NK-92 (cell line): ENCODE measurements around the gene CNST.
"Not testable (repeated sequence)": the region's sequence is repeated elsewhere in the genome, so short reads cannot be mapped to it uniquely, and the experiment has no call there.

Experiments used
- DNase-seq: peaks from one replicate; lab custom pipeline; 2025; ENCODE audit not compliant: unreplicated experiment; lab: John Stamatoyannopoulos, UW

CNST gene

DNA sequence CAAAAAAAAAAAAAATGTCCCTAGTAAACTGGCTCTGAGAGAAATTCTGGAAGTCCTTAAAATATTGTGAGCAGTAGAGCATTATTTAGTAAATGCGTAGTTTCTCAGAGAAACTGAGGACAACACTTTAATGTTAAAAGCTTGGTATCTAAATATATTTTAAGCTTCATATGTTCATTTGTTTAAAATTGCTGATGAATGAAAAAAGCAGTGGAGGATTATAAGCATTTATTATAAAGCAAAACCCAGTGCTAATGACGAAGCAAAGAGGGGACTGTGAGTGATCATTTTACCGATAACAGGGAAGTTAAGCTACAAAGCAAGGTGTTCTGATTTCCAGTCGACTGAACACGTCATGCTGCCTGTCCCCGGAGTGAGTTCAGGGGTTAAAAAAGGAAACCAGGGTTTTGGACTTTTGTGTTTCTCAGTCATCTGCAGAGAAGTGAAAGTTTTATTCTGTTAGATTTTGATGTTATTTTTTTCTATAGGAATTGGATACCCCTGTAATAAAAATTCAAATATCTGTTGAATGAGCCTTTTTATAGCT is 93.4 kb downstream of the CNST start:
- DNase-seq = no peak

DNA sequence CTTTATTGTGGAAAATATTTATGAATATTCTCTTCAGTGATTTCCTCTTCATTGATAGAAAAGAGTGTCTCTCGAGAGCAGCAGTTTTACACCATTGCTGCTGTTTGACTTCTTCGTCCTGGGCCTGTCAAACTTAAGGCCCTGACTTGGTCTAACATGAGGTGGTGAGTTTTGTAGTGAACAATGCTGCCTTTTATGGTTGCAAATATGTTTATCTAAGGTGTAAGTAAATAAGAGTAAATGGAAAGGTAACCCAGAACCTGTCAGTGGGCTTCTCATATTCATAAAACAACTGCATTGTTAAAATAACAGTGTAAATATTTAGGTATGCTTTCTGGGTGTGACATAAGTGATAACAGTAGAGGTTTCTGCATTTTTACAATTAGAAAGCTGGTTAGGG is 95.2 kb downstream of the CNST start:
- DNase-seq = no peak

DNA sequence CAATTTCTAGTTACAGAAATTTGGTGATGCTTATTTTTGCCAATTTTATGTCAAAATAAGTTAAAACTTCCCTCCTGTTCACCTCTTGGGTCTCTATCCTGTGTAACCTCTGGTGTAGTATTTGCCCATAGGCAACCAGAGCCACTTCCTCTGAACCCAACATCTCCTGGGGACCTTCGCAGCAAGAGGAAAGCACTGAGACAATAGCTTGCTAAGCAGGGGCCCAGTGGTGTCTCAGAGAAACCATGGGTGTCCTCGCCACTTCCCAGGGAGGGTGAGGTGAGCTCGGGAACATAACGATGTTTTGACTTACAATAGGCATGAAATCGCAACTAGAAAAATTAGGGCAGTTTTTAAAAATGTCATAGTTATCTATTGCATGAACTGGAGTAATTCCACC is 101.5 kb downstream of the CNST start:
- DNase-seq = no peak

DNA sequence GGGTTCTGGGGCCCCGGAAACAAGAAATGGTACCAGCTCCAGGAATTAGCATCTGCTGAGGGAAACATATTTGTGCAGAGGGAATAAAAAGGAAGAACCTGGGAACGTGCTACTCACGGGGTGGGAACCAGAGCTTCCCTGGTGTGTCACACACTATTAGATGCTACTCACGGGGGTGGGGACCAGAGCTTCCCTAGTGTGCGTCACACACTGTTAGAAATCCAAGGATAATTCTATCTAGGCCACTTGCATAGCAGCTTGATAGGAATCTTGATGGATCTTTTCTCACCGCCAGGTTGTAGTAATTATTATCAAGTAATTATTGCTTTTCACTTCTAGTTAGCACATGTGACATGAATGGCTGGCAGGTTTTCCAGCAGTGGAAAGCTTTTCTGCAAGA is 103.4 kb downstream of the CNST start:
- no peak for DNase-seq

DNA sequence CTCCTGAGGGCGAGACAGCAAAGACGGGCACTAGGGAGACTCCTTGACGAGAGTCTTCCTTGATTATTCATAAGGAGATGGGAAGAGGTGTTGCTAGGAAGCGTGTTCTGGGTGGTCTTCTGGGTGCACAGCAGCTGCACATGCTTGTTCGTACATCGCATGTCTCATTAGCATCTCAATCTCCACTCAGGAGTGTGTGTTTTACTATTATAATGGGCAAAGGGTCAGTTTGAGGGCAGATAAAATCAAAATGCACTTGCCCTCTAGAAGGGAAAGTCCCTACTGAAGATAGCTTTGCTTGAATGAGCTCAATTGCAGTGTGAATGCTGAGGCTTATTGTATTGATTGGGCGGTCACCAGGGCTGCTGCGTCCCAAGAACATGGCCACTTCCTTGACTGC is 107.8 kb downstream of the CNST start:
- DNase-seq = no peak

DNA sequence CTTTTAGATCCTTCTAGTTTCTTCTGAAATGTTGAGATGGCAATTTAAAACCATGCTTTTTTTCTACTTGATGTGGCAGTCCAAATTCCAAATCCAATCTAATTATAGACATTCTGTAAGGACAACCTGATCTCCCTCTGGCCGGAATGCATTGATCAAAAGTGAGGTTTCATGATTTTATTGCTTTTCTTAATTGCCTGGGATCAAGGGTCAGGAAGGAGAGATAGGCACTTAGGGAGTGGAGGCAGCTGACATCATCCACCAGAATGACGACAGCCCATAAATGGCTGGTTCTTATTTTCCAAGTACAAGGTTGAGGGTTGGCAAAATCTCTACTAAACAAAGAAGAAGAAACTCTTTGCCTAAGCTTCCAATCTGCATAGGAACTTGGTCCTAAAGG is 111.6 kb downstream of the CNST start:
- no peak for DNase-seq

DNA sequence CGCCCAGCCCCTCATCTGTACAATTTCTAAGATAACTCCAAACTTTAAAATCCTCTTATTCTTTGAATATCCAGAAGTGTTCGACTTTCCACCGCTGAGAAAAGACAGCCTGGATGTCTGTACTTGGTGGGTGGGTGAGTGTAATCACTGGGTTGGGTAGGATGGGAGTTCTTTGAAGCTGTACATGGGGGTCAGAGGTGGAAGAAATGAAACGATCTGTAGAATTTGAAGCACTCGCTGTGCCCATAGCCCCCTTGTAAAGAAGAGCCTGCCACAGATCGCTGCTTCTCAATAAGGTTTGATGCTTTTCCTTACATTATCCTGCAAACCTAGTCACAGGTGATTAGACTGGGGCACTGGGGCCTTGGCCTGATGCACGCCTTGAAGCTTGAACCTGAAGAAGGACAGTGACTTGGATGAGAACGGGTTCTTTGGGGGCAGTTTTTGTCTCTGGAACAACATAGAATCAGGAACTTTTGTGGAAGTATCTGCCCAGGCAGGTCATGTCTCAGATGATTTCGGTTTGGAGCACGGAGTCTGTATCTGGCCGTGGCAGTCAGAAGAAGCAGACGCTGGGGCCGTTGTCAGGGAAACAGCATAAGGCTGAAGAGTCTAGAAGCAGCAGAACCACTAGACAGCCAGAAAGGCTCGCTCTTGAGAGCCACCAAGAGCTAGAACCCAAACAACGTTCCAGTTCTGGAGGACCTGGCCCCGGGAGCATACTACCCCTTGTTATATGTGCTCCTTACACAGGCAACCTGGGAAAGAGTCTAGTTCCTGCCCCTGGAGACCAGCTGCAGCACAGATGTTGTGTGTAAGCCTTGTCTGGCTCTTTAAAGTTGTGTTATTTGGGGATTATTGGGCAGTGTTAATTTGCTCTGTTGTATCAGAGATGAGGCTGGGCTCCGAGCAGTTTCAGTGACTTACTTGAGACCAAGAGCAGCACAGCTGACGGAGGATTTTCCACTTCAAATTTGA is 112.8 kb downstream of the CNST start:
- no peak for DNase-seq

DNA sequence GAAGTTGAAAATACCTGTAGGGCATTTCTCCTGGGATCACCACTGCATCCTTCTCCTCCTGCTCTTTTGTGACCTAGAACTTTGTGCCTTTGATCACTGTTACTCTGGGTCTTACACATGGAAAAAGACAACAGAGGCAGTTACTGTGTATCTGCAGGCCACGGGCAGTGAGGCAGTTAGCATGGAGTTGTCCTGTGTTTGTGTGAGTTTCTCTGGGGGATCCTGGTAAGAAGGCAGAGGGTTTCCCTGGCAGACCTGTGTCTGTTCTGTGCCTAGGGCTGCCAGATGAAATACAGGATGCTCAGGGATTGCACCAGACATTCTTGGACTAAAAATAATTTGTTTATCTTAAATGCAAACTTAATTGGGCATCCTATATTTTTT is 113.5 kb downstream of the CNST start:
- DNase-seq = no peak

DNA sequence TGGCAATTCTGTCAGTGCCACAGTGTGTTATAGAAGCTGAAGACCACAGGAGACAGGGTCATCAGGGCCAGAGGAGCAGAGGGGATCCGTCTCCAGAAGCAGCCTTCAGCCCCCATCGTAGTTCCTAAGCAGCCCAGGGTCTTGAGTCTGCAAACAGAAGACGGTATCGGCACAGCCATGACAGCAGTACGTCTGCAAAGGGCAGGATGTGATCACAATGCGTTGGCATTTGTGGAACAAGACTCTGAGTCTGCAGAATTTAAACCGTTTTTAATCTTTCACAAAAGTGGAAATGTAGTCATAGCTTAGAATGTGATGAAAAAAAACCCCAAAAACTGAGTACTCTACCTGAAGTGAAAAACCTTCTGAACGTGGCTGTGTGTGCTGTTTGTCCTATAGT is 113.9 kb downstream of the CNST start:
- DNase-seq = no peak

DNA sequence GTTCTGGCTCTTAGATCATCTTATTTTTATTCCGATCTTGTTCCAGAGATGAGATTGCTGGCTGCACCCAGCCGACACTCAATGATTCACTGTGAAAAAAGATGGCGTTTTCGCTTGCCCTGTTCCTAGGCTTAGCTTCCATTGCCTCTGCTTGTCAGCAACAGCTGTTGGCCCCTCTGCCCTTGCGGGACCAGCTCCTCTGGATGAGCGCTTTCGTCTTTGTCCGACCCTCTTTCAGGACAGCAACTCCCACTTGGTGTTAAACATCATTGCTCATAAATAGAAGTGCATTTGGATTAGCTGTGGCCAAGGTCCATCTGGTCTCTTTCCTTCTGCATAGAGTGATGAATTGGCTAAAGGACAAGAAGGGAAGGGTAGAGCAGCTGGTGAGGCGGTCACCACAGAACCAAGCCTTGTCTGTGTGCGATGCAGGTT is 114.5 kb downstream of the CNST start:
- DNase-seq = no peak

DNA sequence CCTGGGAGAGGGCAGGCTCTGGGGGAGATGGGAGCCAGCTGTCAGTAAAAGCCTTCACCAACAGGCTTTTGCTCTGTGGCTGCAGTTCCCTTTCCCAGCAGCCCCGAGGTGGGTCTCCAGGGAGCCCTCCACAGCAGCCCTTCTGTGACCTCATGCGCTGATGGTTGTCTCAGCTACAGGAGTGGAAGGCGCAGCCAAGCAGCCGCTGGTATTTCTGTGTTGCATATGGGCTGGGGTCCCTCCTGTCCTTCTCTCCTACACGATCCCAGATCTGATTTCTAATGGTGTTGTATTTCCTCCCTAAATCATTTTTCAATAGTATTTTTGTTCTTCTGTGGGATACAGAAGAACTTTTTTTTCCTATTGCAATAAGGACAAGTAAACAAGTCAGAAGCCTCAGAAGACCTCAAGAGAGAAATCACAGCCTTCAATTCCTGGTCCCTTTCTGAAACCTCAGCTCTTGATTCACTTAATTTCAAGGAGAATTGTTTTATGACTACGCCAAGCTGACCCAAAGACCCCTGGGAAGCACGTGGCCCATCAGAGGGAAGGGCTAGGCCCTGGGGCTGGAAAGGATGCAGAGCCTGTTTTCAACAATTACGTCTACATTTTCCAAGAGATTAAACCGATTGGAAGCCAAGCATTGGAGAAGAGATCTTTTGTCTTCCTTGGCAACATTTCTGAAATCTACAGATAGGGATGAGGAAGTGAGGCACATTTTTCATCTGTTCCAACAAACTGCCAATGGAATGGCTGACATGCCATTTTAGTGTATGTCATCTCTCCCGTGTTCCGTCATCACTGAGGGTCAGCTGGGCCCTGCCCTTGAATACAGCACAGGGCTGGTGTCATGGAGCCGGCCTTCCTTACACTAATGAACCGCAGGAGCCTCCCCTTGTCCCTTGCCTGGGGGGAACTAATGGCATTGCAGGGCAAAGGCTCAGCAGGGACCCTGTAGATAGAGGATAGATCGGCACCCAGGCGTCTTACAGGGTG is 115.9 kb downstream of the CNST start:
- no peak for DNase-seq

DNA sequence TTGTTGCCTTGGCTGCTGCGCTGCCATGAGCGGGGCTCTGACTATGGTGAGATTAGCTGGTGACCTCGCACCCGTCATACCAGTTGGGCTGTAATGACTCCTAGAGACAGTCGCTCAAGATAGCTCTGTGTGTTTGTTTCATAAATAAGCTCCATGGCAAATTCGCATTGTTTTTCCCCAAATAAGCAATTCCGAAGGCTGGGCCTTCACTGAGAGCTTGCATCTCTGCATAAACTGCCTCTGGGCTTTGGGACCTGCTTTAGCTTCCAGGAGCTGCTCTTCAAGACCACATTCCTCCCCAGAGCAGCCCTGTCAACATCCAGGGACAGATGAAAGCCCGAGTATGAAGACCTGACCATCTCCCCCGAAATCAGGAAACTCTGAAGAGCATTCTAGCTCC is 117.3 kb downstream of the CNST start:
- DNase-seq = no peak

DNA sequence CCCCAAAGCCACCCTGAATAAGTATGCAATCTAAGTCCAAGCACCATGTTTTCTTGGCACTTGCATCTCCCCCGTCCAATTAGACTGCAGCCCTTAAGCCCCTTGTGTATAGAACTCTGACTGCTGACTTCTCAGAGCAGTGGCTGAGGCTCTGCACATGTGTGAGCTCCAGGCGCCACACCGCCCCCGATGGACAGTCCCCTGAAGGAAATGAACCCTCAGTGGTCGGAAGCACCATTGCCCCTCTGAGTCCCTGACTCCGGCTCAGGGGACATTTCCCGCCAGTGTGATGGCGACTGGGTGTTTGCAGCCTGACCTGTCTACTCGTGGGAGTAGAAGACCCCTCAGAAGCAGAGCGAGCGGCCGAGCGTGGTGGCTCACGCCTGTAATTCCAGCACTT is 120.7 kb downstream of the CNST start:
- DNase-seq = no peak

DNA sequence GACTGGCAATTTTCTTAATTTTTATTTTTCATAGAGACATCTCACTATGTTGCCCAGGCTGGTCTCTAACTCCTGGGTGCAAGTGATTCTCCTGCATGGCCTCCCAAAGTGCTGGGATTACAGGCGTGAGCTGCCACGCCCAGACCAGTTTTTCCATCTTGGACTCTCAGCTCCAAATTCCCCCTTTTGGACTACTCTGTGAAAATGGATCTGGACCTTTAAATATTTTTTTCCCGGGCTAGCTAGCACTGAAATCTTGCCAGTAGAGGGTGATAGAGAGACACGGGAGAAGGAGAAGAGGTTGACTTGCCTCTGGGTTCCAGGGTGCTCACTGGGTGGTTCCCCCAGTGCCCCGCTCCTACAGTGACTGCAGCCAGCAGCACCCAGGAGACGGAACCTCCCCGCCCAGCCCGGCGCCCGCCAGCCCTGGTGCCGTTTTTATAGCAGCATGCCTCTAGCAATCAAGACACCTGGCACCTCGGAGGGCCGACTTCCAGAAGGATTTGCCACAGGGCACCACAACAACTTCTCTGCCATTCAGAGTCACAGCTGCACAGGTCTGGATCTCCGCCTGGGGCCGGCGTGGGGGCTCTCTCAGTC is 123.3 kb downstream of the CNST start:
- no peak for DNase-seq

DNA sequence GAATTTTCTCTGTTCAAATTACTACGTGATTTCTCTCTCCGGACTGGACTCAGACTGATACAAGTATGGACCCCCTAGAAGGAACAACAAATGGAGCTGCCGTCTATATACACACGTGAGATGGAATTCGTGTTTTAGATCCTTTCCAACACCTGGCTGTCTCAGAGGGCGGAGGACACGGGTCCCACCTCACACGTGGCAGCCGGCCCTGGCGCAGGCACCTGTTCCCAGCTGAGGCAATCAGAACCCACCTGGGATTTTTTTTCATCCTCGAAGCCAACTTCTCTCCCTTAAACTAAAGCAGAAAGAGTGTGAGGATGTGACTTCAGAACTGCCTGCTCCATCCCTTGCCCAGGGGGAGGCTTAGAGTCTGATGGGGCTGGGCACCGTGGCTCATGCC is 123.8 kb downstream of the CNST start:
- DNase-seq = no peak

DNA sequence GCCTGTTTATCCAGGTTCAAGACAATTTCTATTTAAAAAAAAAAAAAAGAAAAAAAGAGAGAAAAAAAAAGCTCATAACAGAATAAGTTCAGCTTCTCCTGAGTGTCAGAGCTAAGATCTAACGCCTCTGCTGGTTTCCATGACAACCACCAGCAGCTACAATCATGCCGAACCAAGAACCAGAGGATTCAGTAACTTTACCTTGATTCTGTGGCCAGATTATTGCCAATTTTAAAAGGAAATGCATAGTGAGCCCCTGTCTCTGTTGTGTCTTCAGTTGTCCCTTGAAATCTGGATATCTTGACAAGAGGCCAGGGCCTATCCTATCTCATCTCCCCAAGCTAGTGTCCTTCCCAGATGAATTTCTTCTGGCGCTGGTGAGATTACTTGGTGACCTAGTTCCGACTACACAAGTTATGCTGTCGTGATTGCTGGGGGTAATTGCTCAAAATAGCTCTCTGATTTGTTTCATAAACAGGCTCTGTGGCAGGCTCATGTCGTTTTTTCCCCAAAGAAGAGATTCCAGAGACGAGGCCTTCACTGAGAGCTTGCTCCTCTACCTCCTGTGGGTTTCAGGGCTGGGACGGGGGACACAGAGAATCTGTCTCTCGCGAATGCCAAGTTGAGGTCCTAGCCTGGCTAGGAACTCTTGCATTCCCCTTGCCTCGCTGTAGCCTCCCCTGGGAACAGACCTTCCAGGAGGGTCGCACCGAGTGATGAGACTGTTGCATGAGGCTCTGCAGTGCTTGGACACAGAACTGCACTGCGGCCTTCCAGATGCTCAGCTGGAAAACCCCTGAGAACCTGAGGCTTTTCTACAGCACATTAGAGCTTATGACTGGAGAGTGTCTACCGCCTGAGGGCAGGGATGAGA is 125.6 kb downstream of the CNST start:
- no peak for DNase-seq

DNA sequence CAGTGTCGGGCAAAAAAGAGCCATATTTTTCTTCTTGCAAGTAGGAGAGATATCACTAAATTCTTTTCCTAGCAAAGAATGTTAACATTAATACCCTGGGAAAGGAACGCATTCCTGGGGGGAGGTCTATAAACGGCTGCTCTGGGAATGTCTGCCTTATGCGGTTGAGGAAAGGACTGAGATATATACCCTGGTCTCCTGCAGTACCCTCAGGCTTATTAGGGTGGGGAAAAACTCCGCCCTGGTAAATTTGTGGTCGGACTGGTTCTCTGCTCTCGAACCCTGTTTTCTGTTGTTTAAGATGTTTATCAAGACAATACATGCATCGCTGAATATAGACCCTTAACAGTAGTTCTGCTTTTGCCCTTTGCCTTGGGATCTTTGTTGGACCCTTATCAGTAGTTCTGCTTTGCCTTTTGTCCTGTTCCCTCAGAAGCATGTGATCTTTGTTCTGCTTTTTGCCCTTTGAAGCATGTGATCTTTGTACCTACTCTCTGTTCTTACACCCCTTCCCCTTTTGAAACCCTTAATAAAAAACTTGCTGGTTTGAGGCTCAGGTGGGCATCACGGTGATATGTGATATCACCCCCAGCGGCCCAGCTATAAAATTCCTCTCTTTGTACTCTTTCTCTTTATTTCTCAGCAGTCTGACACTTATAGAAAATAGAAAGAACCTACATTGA is 128.1 kb downstream of the CNST start:
- DNase-seq = not testable (repeated sequence)

DNA sequence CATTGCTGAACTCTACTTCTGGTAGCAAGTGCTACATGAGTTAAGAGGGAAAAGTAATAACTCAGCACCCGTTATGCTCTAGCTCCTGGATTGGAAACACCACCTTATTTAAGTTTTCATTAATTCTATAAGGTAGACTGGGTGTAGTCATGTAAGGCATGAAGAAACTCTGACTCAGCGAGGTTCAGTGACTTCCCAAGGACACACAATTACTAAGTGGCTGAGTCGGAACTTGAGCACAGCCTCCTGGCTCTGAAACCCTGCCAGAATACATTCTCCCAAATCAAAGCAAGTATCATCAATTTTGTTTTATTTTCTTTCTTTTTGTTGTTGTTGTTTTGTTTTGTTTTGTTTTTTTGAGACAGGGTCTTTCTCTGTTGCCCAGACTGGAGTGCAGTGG is 128.9 kb downstream of the CNST start:
- DNase-seq = no peak

DNA sequence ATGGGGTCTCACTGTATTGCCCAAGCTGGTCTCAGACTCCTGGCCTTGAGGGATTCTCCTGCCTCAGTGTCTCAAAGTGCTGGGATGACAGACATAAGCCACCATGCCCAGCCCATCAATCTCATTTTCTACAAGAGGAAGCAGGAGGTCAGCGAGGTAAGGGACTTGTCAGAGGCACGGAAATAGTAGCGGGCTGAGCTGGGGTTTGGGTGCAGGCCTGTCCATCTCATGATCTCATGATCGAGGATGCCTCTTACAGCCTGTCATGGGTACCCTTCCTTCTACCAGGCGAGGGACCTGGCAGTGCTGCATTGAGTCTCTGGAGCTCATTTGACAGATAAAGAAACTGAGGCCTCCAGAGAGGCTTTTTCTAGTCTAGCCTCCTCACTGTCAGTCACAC is 129.4 kb downstream of the CNST start:
- DNase-seq = no peak
